Tibial artery (tissue), 4 donors: Measurements from ENCODE around the gene COX19.

Experiments used
- DNase-seq, 2 donors: peaks; one replicate each; pipeline ENCODE4 v3.0.0-alpha.2; 2019
- H3K27ac ChIP-seq, 2 donors: fragments of 200-600 bp; sonication (generic) in 1 of 2; 1 replicate in 1 of 2; 2 replicates in 1 of 2; pipeline ENCODE4 v1.5.1; 2018 to 2019; ENCODE audit warnings: mild to moderate bottlenecking in 1 of 2
- H3K27me3 ChIP-seq, 2 donors: fragments of 200-600 bp; sonication (generic) in 1 of 2; one replicate each; pipeline versions ENCODE4 v1.5.1 to v1.6.0; 2016 to 2019
- H3K36me3 ChIP-seq, 3 donors: fragments of 200-600 bp; sonication (generic) in 2 of 3; one replicate each; pipeline ENCODE4 v1.5.1; 2016 to 2019; ENCODE audit warnings: mild to moderate bottlenecking in 2 of 3
- H3K4me1 ChIP-seq, 4 donors: fragments of 200-600 bp; sonication (generic) in 2 of 4; 1 replicate in 3 of 4; 2 replicates in 1 of 4; pipeline ENCODE4 v1.5.1; 2016 to 2019
- H3K4me3 ChIP-seq, 2 donors: fragments of 200-600 bp; sonication (generic) in 1 of 2; 1 replicate in 1 of 2; 2 replicates in 1 of 2; pipeline ENCODE4 v1.5.1; 2018 to 2019; ENCODE audit warnings: mild to moderate bottlenecking in 2 of 2
- H3K9me3 ChIP-seq, 3 donors: fragments of 200-600 bp; sonication (generic) in 1 of 3; one replicate each; pipeline ENCODE4 v1.5.1; 2016 to 2019
- CTCF ChIP-seq, 2 experiments: fragments of 200-600 bp in 1 of 2; fragments of 450-650 bp in 1 of 2; IDR thresholded peaks; one replicate each; pipeline ENCODE4 v1.5.1; 2017 to 2019; ENCODE audit warnings: antibody characterized with exemption in 2 of 2, mild to moderate bottlenecking in 1 of 2, moderate library complexity in 1 of 2
- intact Hi-C: fragments of 100-400 bp; cut with DNase I; formaldehyde crosslinking; loops from one replicate; pipeline ENCODE4 v1.15.0; 2023; ENCODE audit warnings: low total_unique reads

COX19 gene

GRCh38 chr7:919924-920341 lies 55.4 kb downstream of the COX19 start:
- Histone ChIP-seq H3K4me3 (no peak overlapping the region), H3K4me1 (peaks cover 0 to 12% (median 6%) of the 10 kb centered on the region in 4 donors), H3K27ac (no peak overlapping the region), H3K9me3 (no peaks in the 10 kb centered on the region), H3K36me3 (no peaks in the 10 kb centered on the region), H3K27me3 (no peaks in the 10 kb centered on the region)
- no peak for TF ChIP-seq CTCF (IDR thresholded peaks at IDR 0.05)
- peak; percentile 15 to 52 for DNase-seq
- intact Hi-C loops = no loop called here

GRCh38 chr7:919114-919442 lies 56.3 kb downstream of the COX19 start:
- H3K27me3 ChIP-seq = no peaks in the 10 kb centered on the region
- intact Hi-C loops = no loop called here
- H3K27ac ChIP-seq = no peak overlapping the region
- H3K36me3 ChIP-seq = no peaks in the 10 kb centered on the region
- peak; percentile 19 to 53 for DNase-seq
- peaks cover 0 to 11% (median 0%) of the 10 kb centered on the region in 4 donors for H3K4me1 ChIP-seq
- no peaks in the 10 kb centered on the region for H3K9me3 ChIP-seq
- H3K4me3 ChIP-seq = no peak overlapping the region
- TF ChIP-seq CTCF (IDR thresholded peaks at IDR 0.05) = no peak

DNA sequence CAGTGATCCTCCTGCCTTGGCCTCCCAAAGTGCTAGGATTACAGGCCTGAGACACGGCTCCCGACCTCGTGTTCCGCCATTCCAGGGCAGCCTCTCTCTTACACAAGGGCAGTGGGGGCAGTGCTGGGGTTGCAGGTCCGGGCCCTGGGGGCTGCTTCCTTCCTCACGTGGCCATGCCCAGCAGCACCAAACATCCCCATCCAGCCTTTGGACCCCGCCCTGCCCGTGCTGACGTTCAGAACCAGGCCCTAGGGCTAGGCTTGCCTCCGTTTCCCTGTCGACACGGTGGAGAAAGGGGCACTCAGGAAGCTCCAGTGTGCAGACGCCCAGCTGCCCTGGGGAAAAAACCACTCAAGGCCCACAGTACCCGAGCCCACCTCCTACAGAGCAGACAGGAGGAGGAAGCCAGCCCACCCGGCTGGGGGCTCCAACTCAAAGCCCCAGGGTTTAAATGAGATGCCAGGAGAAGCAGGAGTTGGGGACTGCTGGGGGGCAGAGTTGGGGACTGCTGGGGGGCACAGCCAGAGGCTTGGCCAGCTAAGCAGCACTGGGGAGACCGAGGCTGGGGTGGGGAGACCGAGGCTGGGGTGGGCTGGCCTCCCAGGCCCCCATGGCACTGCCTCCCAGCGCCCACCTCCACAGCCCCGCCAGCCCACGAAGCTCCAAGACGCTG lies 56.8 kb downstream of the COX19 start:
- TF ChIP-seq CTCF (IDR thresholded peaks at IDR 0.05) = no peak
- no peak overlapping the region for H3K27ac ChIP-seq
- intact Hi-C loops = no loop called here
- H3K27me3 ChIP-seq = no peaks in the 10 kb centered on the region
- H3K4me3 ChIP-seq = no peak overlapping the region
- no peaks in the 10 kb centered on the region for H3K36me3 ChIP-seq
- DNase-seq = peak; percentile 12 to 58
- H3K9me3 ChIP-seq = no peaks in the 10 kb centered on the region
- H3K4me1 ChIP-seq = peaks cover 0 to 12% (median 0%) of the 10 kb centered on the region in 4 donors

GRCh38 chr7:918118-918425 lies 57.3 kb downstream of the COX19 start:
- H3K9me3 ChIP-seq = no peaks in the 10 kb centered on the region
- H3K27ac ChIP-seq = no peak overlapping the region
- H3K36me3 ChIP-seq = no peaks in the 10 kb centered on the region
- H3K4me1 ChIP-seq = peaks cover 0 to 12% (median 0%) of the 10 kb centered on the region in 4 donors
- intact Hi-C loops = no loop called here
- no peaks in the 10 kb centered on the region for H3K27me3 ChIP-seq
- DNase-seq = peak; percentile 11 to 41
- TF ChIP-seq CTCF (IDR thresholded peaks at IDR 0.05) = no peak
- no peak overlapping the region for H3K4me3 ChIP-seq

DNA sequence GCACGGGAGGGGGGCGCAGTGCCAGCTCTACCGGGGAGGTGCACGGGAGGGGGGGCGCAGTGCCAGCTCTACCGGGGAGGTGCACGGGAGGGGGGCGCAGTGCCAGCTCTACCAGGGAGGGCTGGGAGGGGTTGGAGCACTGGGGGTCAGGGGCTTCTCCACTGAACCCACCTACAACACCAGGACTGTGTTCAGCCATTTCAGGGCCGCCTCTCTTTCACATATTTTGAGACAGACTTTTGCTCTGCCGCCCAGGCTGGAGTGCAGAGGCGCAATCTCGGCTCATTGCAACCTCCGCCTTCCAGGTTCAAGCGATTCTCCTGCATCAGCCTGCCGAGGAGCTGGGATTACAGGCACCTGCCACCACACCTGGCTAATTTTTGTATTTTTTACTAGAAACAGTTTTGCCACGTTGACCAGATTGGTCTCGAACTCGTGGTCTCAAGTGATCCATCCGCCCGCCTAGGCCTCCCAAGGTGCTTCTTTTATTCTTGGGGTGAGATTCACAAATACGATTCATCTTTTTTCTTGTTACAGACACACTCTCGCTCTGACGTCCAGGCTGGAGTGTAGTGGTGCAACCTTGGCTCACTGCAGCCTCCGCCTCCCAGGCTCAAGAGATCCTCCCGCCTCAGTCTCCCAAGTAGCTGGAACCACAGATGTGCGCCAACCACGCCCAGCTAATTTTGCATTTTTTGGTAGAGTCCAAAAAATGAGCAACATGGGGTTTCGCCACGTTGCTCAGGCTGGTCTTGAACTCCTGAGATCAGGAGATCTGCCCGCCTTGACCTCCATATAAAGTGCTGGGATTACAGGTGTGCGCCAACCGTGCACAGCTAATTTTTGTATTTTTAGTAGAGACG lies 57.9 kb downstream of the COX19 start:
- no peak for TF ChIP-seq CTCF (IDR thresholded peaks at IDR 0.05)
- H3K27ac ChIP-seq = no peak overlapping the region
- peaks cover 0 to 12% (median 0%) of the 10 kb centered on the region in 4 donors for H3K4me1 ChIP-seq
- H3K9me3 ChIP-seq = no peaks in the 10 kb centered on the region
- intact Hi-C loops = no loop called here
- peak in 1 of 2 donors; percentile 43 for DNase-seq
- H3K4me3 ChIP-seq = no peak overlapping the region
- no peaks in the 10 kb centered on the region for H3K36me3 ChIP-seq
- no peaks in the 10 kb centered on the region for H3K27me3 ChIP-seq
